Measurements from ENCODE around the gene NDUFAF8. TPM values are rescaled to one million over a fixed set of nuclear protein-coding genes. Genes with fewer than 3 reads are reported as not detected.

NDUFAF8 gene, protein sequence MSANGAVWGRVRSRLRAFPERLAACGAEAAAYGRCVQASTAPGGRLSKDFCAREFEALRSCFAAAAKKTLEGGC
- 10 to 100 TPM; 35.4 to 41.8 TPM for total RNA-seq

DNA sequence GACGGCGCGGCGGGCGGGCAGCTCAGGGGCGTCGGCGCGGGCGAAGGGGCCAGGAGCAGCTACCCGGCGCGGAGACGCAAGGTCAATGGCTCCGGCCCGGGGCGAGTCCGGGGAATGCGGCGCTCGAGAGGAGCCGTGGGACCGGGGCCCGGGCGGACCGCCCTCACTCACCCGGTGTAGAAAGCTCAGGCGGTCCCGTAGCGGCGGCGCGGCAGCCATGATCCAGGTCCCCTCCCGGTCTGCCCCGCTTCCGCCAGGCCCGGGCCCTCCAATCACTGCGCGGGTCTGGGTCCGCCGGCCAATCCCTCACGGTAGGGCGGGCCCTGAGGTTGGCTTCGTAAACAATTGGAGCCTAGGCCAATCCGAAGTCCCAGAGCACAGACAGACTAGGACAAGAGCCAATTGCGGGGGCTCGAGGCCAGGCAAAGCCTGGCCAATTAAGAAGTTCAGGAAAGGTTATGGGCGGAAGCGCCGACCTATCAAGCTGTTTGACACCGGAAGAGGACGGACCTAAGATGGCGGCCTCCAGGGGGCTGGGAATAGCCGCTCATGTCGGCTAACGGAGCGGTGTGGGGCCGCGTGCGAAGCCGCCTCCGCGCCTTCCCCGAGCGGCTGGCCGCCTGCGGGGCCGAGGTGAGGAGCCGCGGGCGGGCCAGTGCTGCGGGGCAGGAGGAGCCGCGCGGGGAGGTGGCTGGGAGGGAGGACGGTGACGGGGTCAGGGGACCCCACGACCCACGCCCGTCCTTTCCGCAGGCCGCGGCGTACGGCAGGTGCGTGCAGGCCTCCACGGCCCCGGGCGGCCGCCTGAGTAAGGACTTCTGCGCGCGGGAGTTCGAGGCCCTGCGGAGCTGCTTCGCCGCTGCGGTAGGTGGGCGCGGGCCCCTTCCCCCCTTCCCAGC, at the start of gene NDUFAF8, which contains the start of gene TEPSIN:
Gene NDUFAF8, plus strand, starts transcription at position 504 of the 899 bp plus-strand sequence. Its CDS starts 46 bp downstream, at position 550.
Gene TEPSIN, minus strand, starts transcription at position 241 of the 899 bp plus-strand sequence. Its CDS starts 22 bp downstream, at position 219.

DNA sequence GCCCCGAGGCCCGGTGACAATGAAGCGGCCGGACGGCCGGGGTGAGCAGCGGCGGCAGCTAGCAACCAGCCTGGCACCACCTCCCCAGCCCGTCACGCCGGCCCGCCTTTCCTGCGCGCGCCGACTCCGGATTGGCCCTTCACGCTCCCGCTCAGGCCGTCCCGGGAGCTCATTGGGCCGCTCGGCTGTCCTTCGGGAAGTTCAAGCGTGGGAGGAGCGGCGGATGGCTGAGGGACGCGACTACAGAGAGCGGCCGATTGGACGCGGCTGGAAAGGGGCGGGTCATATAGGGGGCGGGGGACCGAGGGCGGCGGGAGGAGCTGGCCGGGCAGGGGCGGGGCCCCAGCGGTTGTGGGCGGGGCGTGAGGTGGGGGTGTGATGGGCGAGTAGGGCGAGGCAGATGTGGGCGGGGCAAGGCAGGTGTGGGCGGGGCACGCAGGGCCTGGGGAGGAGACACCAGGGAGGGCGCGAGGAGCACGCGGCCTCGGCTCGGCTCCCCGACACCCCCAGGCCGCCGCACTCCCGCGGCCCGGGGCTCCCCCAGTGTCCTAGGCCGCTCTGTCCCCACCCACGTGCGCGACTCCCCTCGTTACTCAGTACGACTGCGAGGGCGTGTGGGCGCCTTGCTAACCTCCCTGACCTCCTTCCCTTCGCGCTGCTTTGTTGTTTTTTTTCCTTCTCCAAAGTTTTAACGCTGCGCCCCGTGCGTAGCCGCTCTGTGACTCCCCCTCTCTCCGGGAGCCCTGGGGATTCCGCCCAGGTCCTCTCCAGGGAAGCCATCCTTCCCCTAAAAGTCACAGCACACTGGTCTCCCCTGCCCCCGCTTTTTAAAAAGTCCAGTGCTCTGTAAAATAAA, 16.0 kb upstream of the NDUFAF8 start, which contains the start of gene CEP131:
Gene CEP131, minus strand, starts transcription at position 60 of the 856 bp plus-strand sequence. CDS start 2,909 bp downstream, outside the sequence.

Other genes starting within 250 kb of the NDUFAF8 start
- 10 to 100 TPM; 38.6 to 40.3 TPM for gene CHMP6, start 247.5 kb upstream of the NDUFAF8 start, total RNA-seq
- 1 to 10 TPM; 3.5 to 5.3 TPM for gene BAIAP2, start 204.2 kb upstream of the NDUFAF8 start, total RNA-seq
- not detected for gene PVALEF, start 73.8 kb upstream of the NDUFAF8 start, total RNA-seq
- under 1 TPM in 1 of 2 experiments, not detected in 1; 0.05 TPM for gene AATK, start 73.1 kb upstream of the NDUFAF8 start, total RNA-seq
- gene CEP131, start 16.4 kb upstream of the NDUFAF8 start, total RNA-seq = 10 to 100 TPM; 14.4 to 15.4 TPM
- gene TEPSIN, start 263 bp upstream of the NDUFAF8 start, total RNA-seq = 10 to 100 TPM; 57.8 to 61.1 TPM
- 10 to 100 TPM; 87.6 to 97.9 TPM for gene SLC38A10, start 56.0 kb downstream of the NDUFAF8 start, total RNA-seq
- under 1 TPM in 1 of 2 experiments, not detected in 1; 0.03 TPM for gene BAHCC1, start 156.1 kb downstream of the NDUFAF8 start, total RNA-seq